Left ventricle myocardium superior (tissue), 1 donor: Measurements from ENCODE around the gene ZNF48. TPM values are rescaled to one million over a fixed set of nuclear protein-coding genes. Genes with fewer than 3 reads are reported as not detected.

Experiments used
- ATAC-seq: fragments of 200-7000 bp; cut with Tn5 transposase; one replicate; pipeline ENCODE4 v1.9.1; 2020; ENCODE audit warnings: mild to moderate bottlenecking, moderate library complexity
- DNase-seq: peaks from one replicate; pipeline ENCODE4 v3.0.0-alpha.2; 2020
- intact Hi-C: fragments of 100-400 bp; cut with micrococcal nuclease; formaldehyde crosslinking; loops from one replicate; pipeline ENCODE4 v1.11.0; 2022
- total RNA-seq: library from RNA; stranded (reverse); fragmentation: NEBNext Ultra II Directional; extraction: Animal tissue kit (Norgen Biotek cat#: 25700); gene quantifications from one replicate; pipeline ENCODE4 v1.2.1, GENCODE V29; 2021
- donor health status: DM: no; HTN: yes; CAD: no; lungs with severe emphysema.

Gene ZNF48
- total RNA-seq, 1 donor from 2014 or later: 5.2 TPM

DNA sequence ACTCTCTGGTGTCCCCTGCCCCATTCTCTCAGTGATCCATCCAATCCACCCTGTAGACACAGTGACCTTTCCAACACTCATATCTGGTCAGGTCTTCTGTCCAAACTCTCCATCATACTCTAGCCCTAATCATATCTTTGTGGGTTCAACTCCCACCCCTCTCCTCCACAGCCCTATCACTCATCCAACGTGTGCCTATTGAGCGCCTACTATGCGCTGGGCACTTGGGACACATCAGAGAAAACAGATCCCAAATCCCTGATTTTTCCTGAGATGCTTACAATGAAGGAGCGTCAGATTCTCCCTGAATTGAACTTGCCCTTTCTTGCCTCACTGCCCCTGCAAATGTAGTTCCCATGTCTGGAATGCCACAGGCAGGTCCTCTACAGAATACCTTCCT is 32.8 kb downstream of the ZNF48 start:
- intact Hi-C loops: no loop called here
- no peak for ATAC-seq
- no peak for DNase-seq

DNA sequence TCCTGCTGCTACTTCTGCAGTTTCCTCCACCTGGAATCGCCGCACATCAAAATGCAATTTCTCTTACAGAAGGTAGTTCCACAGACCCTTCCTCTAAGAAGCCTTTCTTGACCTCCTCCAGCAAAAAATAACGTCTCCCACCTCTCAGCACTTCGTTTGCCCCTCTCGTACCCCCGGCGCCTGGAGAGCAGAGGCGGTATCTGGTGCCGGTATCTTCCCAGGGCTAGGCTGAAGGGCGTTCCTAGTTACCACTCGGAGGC is 34.1 kb downstream of the ZNF48 start:
- DNase-seq (no peak), ATAC-seq (no peak)
- intact Hi-C loops: no loop called here

DNA sequence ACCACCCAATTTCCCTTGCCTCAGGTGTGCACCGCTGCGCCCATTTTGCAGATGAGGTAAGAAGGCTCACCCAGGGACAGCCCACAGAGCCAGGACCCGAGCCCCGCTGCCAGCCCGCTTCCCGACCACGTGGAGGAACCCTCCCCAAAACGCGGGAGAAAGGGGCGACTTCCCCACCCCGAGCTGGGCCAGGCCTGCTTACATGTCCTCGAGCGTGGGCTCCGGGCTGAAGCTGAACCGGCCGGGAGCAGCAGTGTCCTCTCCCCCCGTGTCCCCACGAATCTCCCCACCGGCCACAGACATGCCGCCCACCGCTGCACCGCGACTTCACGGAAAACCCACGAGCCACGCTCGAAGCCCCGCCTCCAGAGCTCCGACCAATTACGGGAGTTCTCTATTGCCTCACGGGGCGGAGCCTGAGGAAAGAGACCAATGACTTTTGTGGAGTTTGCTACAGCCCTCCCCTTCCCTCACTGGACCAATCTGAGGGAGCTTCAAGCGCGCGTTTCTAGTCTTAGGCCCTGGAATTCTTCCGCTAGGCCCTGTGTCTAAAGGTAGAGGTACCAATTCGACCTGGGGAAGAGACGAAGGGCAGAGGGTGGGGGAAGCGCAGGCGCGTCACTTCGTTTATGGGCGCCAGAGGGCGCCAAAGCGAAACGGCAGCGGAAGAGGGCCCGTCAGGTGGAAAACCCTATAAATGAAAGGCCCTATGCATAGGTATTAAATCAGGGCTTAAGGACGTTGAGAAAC is 34.6 kb downstream of the ZNF48 start, which contains the start of gene DCTPP1:
TSS of gene DCTPP1 (minus strand) at position 353 of the 750 bp plus-strand sequence. CDS start at position 303, 50 bp downstream.
- peak; percentile 95 for DNase-seq
- ATAC-seq: peak; percentile 99
- intact Hi-C loops: no loop called here

DNA sequence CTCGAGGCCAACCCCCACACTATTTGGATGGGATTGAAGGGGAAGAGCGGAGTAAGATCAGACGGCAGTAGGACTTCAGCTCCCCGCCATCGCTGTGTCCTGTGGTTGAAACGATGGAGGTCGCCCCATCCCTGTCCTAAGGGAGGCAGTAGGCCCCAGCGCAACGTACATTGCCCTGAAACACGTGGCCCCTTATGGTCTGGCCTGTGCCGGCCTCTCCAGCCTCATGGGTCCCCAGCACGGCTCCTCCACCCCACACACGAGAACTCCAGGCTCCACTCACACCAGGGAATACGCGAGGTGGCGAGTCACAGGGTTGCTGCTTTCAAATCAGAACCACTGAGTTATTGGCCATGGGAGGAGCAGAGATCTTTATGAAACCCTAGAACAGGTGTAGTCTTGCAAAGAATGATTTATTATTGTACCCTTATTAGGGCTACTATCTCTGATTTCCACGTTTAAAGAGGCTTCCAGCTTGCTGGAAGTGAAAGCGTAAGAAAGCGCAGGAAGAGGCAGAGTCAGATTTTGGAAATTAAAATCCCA is 35.3 kb downstream of the ZNF48 start:
- DNase-seq (peak; percentile 35), ATAC-seq (peak; percentile 17)
- intact Hi-C loops: no loop called here

DNA sequence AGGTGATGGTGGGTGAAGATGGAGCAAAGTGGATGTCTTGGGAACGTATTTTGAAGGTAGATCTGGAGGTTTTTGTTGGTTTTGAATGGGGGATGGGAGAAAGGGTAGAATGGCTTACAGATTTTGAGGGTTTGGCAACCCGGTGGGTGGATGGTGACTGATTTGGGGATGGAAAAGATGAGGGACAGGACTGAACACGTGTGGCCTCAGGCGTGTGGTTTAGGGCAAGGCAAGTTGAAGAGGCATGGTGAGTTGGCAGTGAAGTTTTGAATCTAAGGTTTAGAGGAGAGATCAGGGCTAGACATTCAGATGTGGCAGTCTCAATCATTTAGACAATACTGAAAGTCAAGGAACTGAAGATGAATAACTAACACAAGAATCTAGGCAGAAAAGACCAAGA is 39.6 kb downstream of the ZNF48 start:
- intact Hi-C loops: no loop called here
- DNase-seq (no peak), ATAC-seq (no peak)

DNA sequence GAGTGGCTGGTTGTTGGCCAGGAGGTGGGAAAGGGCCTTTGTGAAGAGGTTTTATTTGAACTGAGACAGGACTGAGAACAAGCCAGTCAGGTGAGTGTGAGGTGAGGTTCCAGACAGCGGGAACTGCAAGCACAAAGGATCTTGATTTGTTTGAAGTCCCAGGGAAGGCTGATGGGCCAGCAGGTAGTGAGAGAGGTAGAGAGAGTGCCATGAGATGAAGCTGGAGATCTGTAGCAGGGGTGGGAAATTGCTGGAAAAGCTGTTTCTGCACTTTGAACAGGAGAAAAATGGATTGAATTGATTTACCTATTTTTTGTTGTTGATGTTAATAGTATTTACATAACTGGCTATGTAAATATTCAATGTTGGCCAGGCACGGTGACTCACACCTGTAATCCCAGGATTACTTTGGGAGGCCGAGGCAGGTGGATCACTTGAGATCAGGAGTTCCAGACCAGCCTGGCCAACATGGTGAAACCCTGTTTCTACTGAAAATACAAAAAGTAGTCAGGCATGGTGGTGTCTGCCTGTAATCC is 42.4 kb downstream of the ZNF48 start:
- intact Hi-C loops: no loop called here
- ATAC-seq: no peak
- no peak for DNase-seq

DNA sequence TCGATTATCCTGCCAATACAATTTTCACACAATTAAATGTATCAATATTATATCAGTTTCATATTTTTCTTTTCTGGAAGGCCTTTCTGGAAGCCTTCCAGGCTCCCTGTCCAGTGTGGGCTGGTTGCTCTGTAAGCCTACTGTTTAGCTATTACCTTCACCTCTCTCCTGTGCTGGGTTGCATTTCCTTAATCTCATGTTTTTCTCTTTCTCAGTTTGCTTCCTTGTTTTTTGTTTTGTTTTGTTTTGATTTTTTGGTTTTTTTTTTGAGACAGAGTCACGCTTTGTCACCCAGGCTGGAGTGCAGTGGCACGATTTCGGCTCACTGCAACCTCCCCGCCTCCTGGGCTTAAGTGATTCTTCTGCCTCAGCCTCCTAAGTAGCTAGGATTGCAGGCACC is 43.6 kb downstream of the ZNF48 start:
- intact Hi-C loops: no loop called here
- DNase-seq: no peak
- no peak for ATAC-seq

DNA sequence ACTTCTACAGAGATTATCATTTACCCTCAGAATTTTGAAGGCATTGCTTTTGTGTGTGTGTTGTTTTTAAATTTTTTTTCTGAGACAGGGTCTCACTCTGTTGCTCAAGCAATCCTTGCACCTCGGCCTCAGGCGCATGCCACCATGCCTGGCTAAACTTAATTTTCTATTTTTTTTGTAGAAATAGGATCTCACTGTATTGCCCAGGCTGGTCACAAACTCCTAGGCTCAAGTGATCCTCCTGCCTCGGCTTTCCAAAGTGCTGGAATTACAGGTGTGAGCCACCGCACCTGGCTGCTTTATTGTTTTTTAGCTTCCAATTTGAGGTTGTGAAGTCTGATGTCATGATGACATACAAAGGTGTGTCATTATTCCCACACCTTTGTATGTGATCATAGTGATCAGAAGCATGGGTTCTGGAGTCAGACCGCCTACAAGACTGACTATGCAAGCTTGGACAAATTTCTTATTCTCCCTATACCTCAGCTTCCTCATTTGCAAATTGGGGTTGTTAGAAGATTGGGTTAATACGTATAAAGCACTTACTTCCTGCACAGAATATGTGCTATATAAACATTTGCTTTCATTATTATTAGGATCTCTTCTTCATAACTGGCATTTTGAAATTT is 44.6 kb downstream of the ZNF48 start:
- ATAC-seq: no peak
- intact Hi-C loops: no loop called here
- DNase-seq: no peak

DNA sequence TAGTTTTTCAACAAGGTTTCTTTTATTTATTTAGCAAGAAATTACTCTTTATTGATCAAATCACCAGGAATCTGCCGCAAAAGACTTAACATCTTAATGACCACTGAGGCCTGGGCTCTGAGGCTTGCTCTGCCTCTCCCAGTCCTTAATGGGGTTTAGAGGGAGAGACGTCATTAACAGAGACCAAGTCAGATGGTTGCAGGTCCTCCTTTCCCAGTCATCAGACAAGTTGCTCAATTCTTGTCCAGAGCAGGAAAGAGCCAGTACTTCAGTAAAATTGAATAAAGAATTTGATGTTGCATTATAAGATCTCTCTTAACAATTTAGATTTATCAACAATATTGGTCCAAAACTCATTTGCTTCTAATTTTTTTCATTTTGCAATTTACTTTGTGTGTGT is 48.4 kb downstream of the ZNF48 start:
- no peak for DNase-seq
- no peak for ATAC-seq
- intact Hi-C loops: no loop called here

DNA sequence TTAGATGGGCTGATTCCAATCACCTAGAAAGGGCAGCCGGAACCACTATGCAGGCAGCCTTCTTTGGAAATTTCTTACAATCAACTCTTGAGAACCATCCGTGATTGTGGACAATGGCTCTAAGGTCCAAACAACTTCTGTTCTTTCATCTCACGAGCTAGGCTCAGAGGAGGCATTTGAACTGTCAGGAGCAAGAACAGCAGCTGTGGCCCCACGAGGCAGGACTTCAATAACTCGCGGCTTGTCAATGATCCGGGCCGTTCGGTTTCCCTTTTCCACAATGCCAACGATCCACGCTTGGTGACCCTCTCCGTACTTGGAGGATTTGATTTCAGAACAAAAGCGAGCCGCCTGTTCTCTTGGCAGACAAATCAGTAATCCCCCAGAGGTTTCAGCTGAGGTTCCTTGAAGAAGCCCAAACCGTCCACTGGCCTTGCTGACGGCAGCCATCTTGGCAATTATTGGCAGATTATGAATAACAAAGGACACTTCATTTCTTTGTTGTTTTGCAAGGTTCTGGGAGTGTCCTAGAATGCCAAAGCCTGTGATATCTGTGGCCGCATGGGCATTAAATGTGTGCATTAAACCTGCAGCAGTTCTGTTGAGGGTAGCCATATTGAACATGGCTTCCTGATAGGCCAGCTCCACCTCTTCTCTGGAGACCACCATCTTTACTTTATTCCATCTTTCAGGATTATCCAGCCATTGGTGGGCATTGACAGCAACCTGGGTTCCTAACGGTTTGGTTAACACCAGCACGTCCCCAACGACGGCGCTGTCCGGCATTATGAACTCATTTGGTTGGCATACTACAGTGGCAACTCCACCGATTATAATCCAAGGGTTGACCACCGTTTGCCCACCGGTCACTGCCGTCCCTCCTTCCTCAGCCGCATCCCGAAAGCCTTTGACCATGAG is 49.3 kb downstream of the ZNF48 start:
- ATAC-seq: no peak
- intact Hi-C loops: no loop called here
- no peak for DNase-seq

DNA sequence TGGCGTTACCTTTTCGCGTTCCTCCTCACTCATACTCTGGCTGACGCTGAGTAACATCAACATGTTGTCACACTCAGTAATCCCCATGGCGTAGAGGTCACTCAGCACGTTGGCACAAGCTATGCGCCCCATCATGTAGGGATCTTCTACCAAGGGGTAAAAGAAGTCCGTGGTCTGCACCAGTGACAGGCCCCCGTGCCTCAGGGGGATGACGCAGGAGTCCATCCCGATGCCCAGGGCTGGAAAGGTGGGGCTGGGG is 49.9 kb downstream of the ZNF48 start:
- no peak for DNase-seq
- ATAC-seq: no peak
- intact Hi-C loops: no loop called here

DNA sequence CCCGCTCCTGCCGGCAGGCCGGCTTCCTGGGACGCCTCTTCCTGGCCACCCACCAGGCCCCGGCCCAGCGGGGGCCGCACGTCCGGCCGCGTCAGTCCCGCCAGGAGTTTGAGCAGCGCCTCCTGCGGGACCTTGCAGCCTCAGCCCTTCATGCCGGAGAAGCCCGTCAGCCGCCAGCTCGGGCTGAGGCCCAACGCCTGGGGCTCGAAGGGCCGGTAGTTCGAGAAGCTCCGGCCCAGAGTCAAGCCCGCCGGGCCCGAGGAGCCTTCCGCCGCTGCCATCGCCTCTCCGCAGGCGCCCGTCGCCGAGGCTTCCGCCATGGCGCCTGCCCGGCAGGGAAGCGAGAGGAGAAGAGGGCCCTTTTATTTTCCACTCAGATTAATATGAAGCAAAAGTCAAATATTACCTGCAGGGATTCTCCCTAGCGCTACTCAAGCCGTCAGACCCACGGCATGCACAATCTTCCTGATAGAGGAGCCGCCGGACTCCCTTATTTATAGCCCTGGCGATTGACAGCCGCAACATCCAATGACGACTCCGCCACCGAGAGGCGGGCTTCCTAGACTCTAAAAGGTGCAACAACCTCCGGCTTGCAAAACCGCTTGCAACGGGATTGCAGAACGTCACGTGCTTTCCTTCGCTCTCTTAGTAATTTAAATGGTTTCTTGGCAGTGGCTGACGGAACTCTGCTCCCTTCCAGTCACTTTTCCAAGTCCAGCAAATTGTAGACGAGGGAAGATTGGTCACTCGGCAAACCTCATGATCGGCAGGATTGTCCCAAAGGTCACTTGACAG is 50.4 kb downstream of the ZNF48 start, which contains the start of gene SEPHS2:
TSS of gene SEPHS2 (minus strand) at position 467 of the 795 bp plus-strand sequence. CDS start at position 320, 147 bp downstream.
- ATAC-seq (peak; percentile 99), DNase-seq (peak; percentile 99)
- intact Hi-C loops: no loop called here

DNA sequence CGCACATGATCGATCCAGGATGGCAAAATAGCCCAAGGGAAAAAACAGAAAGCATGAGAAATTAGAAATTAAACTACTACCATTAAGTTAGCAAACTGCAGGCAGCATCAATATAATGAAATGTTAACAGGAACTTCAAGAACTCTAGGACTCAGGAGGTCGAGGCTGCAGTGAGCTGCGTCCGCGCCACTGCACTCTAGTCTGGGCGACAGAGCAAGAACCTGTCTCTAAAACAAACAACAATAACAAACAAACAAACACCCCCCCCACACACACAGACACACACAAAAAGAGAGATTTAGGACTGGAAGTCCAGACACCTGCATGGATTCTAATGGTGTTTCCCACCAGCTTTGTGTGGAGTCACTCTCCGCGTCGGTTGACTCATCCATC is 51.0 kb downstream of the ZNF48 start:
- no peak for ATAC-seq
- intact Hi-C loops: no loop called here
- DNase-seq: no peak

DNA sequence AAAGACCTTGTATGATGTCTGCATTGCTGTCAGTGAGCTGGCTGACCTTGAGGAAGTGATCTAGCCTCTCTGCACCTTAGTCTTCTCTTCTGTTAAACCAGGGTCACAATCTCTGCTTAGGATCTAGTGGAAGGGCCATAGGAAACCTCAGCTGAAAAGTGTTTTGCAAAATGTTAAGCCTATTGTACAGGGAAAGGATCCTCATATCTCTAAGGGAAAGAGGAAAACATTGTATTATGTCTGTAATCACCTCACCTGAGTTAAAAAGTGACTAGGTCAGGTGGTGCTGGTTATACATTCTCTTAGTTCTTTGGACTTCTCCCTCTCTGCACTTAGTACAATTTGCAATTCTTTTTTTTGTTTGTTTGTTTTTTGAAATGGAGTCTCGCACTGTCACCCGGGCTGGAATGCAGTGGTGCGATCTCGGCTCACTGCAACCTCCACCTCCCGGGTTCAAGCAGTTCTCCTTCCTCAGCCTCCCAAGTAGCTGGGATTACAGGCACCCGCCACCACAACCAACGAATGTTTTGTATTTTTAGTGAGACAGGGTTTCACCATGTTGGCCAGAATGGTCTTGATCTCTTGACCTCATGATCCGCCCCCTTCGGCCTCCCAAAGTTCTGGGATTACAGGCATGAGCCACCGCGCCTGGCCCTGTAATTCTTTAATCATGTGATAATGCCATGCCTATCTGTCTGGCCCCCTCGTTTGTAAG is 52.4 kb downstream of the ZNF48 start:
- intact Hi-C loops: no loop called here
- no peak for DNase-seq
- no peak for ATAC-seq

DNA sequence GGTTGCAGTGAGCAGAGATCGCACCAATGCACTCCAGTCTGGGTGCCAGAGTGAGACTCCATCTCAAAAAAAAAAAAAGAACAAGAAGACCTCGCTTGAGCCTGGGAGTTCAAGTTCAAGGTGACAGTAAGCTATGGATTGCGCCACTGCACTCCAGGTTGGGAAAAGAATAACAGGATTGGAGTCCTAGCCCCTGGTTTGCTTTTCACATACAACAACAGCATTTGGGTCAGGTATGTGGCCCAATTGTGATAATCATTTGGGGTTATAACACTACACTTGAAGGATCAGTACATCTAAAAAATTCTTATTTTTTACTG is 53.9 kb downstream of the ZNF48 start:
- DNase-seq (no peak), ATAC-seq (no peak)
- intact Hi-C loops: no loop called here
